Spleen (tissue), 7 donors: ENCODE measurements around the gene FCGR2B.
"Not testable (repeated sequence)": the region's sequence is repeated elsewhere in the genome, so short reads cannot be mapped to it uniquely, and the experiment has no call there.

ENCODE experiments used
- POLR2A ChIP-seq, 3 donors: fragments of 450-650 bp; IDR thresholded peaks; one replicate each; pipeline ENCODE4 v1.5.1; 2017; ENCODE audit warnings: antibody characterized with exemption in 3 of 3, mild to moderate bottlenecking in 1 of 3
- TF ChIP-seq, protein P1 (sequence below), 11 experiments: fragments of 200-600 bp in 7 of 11; fragments of 450-650 bp in 4 of 11; sonication (generic) in 4 of 11; IDR thresholded peaks in 8 of 11; conservative IDR thresholded peaks in 3 of 11; 1 replicate in 7 of 11; 2 replicates in 4 of 11; pipeline versions ENCODE4 v1.4.0 to v1.8.0; 2016 to 2021; ENCODE audit warnings: antibody characterized with exemption in 11 of 11, inconsistent platforms in 4 of 11, mild to moderate bottlenecking in 1 of 11
- donor health status: DM: no; HTN: no; CAD: no; lungs with moderate emphysema.
- donor health status: DM: no; HTN: no; CAD: no.
- donor health status: DM: no; HTN: no; CAD: no.

DNA sequence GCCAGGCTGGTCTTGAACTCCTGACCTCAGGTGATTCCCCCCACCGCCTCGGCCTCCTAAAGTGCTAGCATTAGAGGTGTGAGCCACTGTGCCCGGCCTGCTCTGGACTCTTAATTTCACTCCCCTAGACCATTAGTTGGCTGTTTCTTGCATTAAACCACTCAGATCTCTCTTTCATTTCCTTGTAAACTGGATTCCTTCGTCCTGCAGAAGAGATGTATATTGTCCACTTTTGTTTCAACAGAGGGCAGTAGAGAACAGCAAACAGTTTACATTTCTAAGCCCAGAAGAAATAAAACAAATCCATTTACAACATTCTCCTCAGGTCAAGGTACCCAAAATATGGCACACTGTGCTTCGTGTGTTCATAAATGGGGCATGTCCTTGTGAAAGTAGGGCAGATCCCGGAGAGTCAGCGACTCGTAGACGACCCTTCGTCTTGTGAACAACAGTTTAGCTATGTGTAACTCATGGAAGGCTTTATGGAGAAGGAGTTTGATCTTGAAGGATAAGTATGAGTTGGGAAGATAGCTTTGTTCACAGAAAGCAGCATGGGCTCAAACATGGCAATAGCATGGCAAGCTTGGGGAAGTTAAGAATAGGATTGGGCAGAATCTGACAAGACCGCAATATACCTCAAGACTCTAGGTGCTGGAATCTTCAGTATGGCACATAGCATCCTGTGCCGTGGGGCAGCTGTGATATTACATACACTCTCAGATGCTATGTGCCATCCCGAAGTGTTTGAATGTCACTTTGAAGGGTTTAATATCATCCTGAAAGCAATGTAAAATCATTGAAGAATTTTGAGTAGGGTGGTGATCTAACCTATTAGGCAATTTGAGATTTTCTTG lies 15.2 kb upstream of the FCGR2B start:
- TF ChIP-seq, protein P1, sequence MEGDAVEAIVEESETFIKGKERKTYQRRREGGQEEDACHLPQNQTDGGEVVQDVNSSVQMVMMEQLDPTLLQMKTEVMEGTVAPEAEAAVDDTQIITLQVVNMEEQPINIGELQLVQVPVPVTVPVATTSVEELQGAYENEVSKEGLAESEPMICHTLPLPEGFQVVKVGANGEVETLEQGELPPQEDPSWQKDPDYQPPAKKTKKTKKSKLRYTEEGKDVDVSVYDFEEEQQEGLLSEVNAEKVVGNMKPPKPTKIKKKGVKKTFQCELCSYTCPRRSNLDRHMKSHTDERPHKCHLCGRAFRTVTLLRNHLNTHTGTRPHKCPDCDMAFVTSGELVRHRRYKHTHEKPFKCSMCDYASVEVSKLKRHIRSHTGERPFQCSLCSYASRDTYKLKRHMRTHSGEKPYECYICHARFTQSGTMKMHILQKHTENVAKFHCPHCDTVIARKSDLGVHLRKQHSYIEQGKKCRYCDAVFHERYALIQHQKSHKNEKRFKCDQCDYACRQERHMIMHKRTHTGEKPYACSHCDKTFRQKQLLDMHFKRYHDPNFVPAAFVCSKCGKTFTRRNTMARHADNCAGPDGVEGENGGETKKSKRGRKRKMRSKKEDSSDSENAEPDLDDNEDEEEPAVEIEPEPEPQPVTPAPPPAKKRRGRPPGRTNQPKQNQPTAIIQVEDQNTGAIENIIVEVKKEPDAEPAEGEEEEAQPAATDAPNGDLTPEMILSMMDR (IDR thresholded peaks at IDR 0.05 in 8 of 11, conservative IDR thresholded peaks at IDR 0.05 in 3 of 11) = peak in 9 of 11 experiments; percentile 14 to 56 (median 46)
- TF ChIP-seq POLR2A (IDR thresholded peaks at IDR 0.05) = not testable (repeated sequence)
